Measurements from ENCODE around the gene SERPINF2.

GRCh38 chr17:1773696-1774181, 31.1 kb downstream of the SERPINF2 start:
- TF ChIP-seq CTCF (IDR thresholded peaks at IDR 0.05 in 8 of 11, conservative IDR thresholded peaks at IDR 0.05 in 3 of 11): no peak
- TF ChIP-seq POLR2A (IDR thresholded peaks at IDR 0.05): no peak
- peak in 1 of 3 donors; percentile 57 for TF ChIP-seq POLR2AphosphoS5 (IDR thresholded peaks at IDR 0.05)

Data from spleen (tissue), 7 donors.